IMR-90 (cell line): ENCODE data around the gene OSBPL9.

Experiments used
- BHLHE40 ChIP-seq: fragments of 150-350 bp; IDR thresholded peaks from 2 replicates; pipeline ENCODE4 v1.6.1; 2016; ENCODE audit warnings: mild to moderate bottlenecking, low read depth, low read length
- CEBPB ChIP-seq: IDR thresholded peaks from 2 replicates; pipeline ENCODE4 v1.6.1; 2012; ENCODE audit warnings: low read depth, low read length, improper control_type of control experiment
- CHD1 ChIP-seq: IDR thresholded peaks from 2 replicates; pipeline ENCODE4 v1.6.1; 2012; ENCODE audit warnings: low read depth, low read length, improper control_type of control experiment
- FOS ChIP-seq: fragments of 150-350 bp; IDR thresholded peaks from 2 replicates; pipeline ENCODE4 v1.6.1; 2016; ENCODE audit warnings: low read depth, low read length
- MAFK ChIP-seq: IDR thresholded peaks from 2 replicates; pipeline ENCODE4 v1.6.1; 2012; ENCODE audit warnings: low read depth, low read length, improper control_type of control experiment
- MAZ ChIP-seq: IDR thresholded peaks from 2 replicates; pipeline ENCODE4 v1.6.1; 2012; ENCODE audit warnings: low read depth, mild to moderate bottlenecking, low read length, improper control_type of control experiment, moderate library complexity, borderline replicate concordance
- MXI1 ChIP-seq: IDR thresholded peaks from 2 replicates; pipeline ENCODE4 v1.6.1; 2012; ENCODE audit warnings: low read depth, mild to moderate bottlenecking, low read length, moderate library complexity, borderline replicate concordance
- NFE2L2 ChIP-seq: fragments of 150-350 bp; IDR thresholded peaks from 2 replicates; pipeline ENCODE4 v1.6.1; 2016; ENCODE audit warnings: low read depth, mild to moderate bottlenecking, low read length
- POLR2A ChIP-seq: IDR thresholded peaks from 2 replicates; pipeline ENCODE4 v1.6.1; 2012; ENCODE audit warnings: mild to moderate bottlenecking, low read depth, low read length
- RAD21 ChIP-seq: IDR thresholded peaks from 2 replicates; pipeline ENCODE4 v1.6.1; 2012; ENCODE audit warnings: low read length, improper control_type of control experiment
- RCOR1 ChIP-seq: IDR thresholded peaks from 2 replicates; pipeline ENCODE4 v1.6.1; 2012; ENCODE audit warnings: mild to moderate bottlenecking, low read length, improper control_type of control experiment; ENCODE audit not compliant: insufficient replicate concordance
- RFX5 ChIP-seq: IDR thresholded peaks from 2 replicates; pipeline ENCODE4 v1.8.0; 2012; ENCODE audit warnings: low read depth, mild to moderate bottlenecking, low read length, moderate library complexity
- USF2 ChIP-seq: fragments of 150-350 bp; IDR thresholded peaks from 2 replicates; pipeline ENCODE4 v1.6.1; 2017; ENCODE audit warnings: mild to moderate bottlenecking, antibody characterized with exemption, low read length, low read depth
- TF ChIP-seq, protein P1 (sequence below): conservative IDR thresholded peaks from 2 replicates; pipeline ENCODE4 v1.5.1; 2012; ENCODE audit warnings: mild to moderate bottlenecking, low read depth, low read length, improper control_type of control experiment

DNA sequence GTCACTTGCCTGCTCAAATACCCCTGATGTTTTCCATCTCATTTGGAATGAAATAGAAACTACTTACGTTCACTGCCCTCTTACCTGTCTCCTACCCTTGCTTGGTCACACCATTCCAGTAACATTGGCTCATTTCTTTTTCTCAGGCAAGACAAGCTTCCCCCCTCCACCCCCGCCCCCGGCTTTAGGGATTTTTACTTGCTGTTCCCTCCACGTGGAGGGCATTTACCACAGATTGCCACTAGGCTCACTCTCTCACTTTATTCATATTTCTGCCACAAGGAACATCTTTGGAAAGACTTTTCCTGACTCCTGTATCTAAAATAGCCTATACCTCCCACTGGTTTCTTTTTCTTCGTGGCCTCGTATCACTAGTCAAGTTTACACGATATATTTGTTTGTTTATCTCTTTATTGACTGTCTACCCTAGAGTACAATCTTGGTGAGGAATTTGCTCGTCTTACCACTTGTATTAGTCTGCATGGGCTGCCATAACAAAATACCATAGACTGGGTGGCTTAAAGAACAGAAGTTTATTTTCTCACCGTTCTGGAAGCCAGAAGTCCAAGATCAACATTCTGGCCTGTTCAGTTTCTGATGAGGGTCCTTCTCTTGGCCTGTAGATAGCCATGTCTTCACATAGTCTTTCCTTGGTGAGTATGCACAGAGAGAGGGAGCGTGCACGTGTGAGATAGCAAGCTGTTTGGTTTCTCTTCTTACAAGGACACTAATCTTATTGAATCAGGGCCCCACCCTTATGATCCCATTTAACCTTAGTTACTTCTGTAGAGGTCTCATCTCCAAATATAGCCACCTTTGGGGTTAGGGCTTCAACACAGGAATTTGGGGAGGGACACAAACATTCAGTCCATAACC, 135.4 kb downstream of the OSBPL9 start:
- TF ChIP-seq, protein P1, sequence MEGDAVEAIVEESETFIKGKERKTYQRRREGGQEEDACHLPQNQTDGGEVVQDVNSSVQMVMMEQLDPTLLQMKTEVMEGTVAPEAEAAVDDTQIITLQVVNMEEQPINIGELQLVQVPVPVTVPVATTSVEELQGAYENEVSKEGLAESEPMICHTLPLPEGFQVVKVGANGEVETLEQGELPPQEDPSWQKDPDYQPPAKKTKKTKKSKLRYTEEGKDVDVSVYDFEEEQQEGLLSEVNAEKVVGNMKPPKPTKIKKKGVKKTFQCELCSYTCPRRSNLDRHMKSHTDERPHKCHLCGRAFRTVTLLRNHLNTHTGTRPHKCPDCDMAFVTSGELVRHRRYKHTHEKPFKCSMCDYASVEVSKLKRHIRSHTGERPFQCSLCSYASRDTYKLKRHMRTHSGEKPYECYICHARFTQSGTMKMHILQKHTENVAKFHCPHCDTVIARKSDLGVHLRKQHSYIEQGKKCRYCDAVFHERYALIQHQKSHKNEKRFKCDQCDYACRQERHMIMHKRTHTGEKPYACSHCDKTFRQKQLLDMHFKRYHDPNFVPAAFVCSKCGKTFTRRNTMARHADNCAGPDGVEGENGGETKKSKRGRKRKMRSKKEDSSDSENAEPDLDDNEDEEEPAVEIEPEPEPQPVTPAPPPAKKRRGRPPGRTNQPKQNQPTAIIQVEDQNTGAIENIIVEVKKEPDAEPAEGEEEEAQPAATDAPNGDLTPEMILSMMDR, result no peak
- TF ChIP-seq BHLHE40, result no peak
- TF ChIP-seq POLR2A, result no peak
- TF ChIP-seq RAD21, result no peak
- no peak for TF ChIP-seq FOS
- TF ChIP-seq MAZ, result no peak
- TF ChIP-seq RCOR1, result no peak
- no peak for TF ChIP-seq CEBPB
- no peak for TF ChIP-seq CHD1
- TF ChIP-seq MAFK, result no peak
- no peak for TF ChIP-seq NFE2L2
- TF ChIP-seq RFX5, result no peak
- TF ChIP-seq USF2, result no peak
- no peak for TF ChIP-seq MXI1
